ENCODE data around the gene CLBA1.

Gene CLBA1

DNA sequence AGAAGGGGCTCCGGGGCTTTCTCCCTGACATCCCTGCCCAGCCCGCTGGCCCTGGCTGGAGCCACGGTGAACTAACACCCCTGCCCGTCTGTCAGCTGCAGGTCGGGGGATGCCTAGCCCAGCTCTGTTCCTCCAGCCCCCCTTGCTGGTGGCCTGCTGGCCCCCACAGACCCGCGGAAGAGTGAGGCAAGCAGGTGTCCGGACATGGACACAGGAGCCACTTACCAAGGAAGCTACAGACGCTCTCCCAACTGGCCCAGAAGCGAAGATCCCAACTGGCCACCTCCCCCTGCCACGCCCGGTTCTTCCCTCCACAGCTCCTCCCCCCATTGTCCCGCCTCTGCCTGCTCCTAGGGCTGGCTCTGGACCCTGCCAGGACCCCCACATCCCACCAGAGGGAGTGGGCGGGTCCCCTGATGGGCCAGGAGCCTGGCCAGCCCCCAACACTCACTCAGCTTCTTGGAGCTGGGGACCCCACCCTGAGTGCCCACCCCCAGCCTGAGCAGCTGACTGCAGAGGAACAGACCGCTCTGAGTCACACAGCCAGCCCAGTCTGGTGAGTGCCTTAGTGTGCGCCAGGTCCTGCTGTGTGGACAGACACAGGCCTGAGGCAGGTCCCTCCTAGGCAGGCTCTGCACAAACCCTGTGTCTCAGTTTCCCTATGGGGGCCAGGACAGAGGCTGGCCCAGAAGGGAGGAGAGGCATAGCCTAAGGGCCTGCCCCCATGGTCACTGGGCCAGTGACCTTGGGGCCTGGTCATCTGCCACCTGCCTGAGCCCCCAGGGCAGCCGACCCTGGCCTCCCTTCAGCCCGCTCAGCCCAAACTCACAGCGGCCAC is 15.1 kb upstream of the CLBA1 start:
- no peak for DNase-seq

DNA sequence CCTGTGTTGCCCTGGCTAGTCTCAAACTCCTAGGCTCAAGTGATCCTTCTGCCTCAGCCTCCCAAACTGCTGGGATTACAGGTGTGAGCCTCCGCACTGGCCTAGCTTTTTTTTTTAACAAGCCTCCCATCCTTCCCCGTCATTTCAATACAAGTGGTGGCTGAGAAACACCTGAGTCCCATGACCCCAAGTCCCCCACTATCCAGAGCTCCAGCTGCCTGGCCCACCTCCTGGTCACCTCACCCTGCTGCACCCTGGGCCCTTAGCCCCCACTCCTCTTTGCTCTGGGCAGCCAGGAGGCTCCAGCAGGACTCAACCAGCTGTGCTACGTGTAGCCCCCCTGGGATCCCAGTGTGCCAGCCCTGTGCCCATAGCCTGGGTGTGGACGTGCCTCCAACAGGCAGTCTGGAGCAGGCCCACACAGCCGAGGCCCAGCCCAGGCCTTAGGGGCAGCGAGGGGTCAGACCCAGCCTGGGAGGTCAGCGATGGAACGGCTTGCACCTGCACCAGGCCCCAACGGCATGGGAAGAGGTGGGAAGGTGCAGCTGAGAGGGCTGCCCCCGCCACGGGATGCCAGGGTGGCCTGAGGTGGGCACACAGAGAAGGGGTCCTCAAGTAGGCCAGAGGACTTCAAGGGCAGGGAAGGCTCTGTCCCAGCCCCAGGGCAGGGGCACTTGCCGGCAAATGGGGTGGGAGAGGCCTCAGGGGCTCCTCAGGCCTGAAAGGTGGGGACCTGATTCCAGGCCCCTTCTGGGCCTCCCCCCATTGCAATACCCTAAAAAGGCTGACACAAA is 13.9 kb upstream of the CLBA1 start:
- no peak for DNase-seq

DNA sequence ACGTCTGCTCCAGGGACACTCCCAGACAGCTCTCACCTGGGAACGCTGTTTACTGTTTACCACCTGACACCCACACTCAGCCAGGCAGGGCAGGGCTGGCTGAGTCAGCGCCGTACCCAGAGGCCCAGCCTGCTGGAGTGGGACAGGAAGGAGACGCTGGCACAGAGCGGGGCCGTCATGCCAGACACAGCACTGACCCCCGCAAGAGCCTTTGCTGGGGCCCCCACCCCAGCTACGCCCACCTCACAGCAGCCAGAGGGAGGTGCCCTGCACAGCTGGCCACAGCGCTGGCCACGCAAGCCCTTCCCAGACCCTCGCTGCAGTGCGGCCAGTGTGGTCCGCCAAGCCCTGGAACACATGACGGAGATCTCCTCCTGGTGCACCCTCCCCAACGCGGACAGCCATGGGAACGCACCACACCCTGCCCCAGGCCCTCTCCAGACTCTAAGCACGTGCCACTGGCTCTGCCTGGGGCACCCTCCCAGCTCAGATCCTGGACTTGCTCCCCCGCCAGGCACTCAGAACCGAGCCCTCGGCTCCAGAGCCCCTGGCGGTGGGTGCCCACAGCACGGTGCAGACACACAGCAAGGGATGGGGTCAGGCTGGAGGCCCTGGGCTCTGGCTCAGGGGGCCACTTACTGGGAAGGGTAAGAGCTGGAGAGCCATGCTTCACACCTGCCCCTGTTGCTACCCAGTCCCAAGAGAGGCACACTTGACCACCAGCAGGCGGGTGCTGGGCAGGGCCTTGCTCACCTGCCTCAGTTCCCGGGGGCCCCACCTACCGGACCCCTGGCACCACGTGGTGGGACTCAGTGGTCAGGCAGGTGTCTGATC is 13.1 kb upstream of the CLBA1 start:
- DNase-seq: no peak

DNA sequence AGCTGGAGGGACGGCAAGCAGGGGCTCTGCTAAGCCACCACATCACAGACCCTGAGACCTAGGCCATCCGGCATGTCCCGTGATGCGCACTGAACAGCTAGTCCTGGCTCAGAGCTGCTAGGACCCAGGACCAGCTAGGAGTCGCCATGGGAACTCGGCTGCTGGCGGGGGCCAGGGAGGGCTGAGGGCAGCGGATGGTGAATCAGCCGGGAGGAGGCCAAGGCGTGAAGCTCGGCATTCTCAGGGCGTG is 12.5 kb upstream of the CLBA1 start:
- no peak for DNase-seq

DNA sequence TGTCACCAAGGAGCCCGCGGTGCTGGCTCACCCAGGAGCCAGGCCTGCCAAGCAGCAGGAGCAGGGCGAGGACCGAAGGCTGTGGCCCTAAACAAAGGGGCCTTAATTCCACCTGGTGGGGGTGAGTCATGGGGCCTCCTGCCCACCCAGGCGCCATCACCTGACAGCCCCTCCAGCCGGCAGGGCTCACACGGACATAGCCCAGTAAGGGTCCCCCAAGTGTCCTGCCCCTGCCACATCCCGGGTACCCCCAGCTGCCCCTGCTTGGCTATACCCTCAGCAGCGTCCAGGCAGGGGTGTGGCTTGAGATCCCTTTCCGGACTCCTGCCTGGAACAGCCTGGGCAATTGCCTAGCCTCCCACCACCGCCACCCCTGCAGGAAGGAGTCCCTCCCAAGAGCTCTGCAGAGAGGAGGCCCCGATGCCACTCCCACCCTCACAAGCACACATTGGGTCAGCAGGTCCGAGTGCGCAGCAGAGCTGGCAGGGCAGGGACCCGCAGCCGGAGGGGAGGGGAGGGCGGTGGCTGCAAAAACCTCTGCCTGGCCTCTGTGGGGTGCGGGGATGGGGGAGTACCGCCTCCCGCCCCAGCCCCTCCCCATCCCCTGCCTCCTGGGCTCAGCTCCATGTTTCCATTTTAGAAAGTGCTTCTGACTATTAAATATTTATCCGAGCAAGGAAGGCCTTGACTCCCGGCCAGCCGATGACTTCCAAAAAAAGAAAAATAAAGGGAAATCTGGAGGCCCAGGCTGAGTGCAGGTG is 12.0 kb upstream of the CLBA1 start:
- no peak for DNase-seq

DNA sequence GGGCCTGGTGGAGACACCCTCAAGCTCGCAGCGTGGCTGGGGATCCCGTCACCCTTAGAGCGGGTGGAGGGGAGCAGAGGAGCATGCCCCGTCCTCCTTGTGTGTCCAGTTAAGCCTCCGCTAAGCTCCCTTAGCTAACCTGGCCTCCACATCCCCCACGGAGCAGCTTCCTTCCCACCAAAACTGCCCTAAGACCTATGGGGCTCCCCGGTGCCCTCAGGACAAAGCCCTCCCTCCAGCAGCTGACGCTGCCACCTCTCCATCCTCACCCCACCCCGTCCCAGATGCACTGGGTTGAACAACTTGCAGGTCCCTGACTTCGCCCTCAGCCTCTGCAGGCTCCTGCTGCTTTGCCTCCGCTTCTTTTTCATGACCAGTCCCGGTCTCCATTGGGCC is 11.4 kb upstream of the CLBA1 start:
- no peak for DNase-seq

DNA sequence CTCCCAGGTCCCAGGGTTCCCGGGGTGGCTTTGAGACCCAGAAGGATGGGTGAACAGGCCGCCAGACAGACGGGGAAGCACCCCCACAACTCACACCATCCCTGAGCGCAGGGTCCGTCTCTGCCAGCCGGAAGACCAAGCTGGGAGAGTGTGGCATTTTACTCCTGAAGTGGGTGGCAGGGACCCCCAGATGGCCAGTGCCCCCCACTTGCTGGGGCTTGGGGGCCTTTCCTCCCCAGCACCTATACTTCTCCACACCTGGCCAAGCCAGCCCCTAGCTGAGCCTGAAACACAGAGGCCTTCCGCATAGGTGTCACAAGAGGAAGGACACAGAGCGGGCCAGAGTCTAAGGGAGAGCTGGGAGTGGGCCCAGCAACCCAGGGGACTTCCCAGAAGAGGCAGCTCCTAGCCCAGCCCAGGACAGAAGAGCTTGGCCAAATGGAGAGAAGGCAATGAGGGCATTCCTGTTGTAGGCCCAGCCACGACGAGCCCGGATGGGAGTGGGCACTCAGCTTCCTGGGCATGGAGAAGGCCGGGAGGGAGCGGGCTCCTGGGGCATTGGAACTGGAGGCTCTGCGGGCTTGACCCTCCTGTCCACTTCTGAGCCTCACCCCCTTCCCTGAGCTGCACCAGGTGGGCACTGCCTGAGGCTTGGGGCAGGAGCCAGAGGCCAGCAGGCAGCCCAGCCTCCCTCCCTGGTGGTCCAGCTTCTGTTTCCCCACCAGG is 10.8 kb upstream of the CLBA1 start:
- no peak for DNase-seq

DNA sequence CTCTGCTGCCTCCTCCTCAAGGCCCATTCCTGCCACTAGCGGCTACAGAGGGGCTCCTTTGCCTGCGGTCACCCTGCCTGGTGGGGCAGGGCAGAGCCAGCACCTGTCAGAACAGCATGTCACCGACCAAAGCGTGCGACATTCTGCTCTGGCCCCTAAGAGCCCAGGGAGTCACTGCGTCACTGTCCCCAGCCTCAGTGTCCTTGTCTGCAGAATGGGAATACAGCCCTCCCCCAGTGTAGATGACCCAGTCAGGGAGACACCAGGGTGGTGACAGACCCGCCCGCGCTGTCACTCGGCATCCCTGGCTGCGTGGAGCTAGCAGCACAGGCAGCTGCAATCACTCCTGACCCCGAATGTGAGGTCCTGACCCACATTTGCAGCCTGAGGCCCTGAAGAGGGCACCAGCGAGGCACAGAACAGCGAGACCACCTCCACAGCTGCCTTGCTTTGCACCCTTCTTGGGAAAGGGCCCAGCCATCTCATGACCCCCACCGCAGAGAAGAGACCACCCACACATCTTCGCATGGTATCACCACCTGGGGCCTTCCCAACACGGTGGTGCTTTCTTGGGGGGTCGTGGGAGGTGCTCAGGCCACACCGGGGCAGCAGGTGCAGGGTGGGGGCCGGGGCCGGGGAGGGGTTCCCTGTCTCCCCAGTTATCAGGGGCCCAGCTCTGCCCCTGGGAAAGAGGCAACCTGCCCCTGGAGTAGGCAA is 9.9 kb upstream of the CLBA1 start:
- DNase-seq: peak; percentile 22

DNA sequence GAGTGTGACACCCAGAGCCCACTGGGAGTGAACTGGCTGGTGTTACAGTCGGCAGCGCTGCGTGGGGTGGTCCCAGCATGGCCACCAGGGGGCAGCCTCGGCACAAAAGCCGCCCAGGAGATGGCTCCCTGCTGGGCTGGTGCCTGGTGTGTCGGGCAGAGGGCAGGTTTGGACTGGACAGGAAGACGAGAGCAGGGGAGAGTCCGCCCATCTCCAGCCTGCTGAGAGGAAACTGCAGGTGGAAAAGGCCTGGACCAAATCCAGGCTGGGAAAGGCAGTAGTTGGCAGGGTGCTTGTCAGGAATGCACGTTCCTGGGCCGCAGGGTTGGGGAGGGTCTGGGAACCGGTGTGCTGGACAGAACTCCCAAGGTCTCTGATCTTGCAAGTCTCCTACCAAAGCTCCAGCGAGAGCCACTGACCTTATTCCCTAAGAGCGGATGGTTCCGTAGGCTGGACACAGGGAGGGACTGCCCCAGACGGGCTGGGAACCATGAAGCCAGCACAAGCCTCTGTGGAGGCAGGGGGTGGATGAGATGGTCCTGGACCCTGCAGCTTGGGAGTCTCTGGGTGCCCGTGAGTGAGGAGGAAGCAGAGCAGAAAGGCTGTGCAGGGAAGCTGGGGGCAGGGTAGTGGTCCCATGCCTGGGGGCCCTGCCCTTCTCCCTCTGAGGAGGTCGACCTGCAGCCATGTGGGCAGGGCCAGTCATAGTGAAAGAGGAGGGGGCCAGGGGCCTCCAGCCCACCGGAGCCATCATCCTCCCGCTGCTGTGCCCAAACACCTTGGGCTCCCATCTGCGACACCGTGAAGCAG is 9.2 kb upstream of the CLBA1 start:
- peak; percentile 88 for DNase-seq

DNA sequence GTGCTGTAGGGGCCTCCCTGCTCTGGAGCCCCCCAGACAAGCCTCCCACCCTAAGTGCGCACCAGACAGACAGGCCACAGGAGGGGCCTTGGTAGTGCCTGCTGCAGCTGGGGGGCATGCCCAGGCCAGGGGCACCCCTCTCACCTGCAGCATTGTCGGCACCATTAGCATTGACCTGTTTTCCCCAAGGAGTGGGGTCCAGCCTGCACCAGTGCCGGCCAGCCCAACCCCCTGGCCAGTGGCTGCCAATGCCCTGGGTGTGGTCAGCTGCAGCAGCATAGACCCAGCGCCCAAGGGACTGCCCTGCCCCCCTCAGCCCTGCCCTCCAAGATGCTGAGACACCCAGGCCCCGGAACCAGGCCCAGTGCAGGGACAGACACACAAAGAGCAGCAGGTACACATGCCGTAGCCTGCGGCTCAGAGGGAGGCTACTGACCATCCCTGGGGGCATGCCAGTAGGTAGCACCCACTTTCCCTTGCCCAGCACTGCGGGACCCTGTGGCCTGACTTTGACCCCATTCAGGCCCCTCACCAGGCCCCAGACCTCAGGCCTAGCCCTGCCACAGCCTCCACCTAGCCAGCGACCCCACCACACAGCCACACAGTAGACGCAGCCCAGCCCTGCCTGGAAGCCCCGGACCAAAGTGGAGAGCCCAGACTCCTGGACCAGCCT is 8.4 kb upstream of the CLBA1 start:
- no peak for DNase-seq

DNA sequence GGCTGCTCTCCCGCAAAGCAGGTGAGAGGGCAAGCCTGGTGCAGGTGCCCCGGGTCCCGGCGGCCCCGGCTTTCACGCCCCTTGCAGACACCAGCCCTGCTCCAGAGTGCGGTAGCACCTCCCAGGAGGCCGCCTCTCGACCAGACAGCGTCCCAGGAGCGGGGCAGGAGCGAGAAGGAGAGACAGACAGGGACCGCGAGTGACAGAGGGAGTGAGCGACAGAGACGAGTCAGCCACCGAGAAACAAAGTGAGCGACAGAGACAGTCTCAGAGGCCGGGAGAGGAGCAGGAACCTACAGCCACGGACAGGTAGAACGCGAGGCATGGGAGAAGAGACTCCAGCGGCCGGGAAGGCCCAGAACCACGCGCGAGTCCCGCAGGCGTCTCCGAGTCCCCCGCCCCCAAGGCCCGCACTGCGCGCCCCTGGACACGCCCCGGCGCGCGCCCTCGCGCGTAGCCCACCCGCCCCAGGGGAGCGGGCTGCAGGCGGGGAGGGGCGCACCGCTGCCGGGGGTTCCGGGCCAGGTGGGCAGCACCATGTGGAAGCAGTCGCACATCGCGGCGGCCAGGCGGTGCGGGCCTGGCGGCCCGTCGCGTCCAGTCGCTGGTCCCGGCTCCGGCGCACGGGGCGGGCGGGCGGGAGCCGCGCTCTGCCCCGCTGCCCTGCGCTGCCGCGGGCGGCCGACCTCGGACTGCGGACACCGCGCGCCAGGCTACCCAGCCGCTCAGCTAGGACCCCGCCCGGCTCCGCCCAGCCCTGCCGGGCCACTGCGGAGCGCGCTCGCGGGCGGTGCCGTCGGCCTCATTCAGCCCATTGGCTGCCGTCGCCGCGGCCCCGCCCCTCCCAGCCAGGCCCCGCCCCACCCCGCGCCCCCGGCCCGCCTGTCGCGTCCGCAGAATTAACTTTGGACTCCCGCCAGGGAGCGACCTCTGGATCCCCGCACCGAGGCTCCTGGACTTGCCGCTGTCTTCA is 7.6 kb upstream of the CLBA1 start, which contains the start of gene AHNAK2:
Gene AHNAK2 (minus strand): TSS at position 694 of the 973 bp plus-strand sequence. CDS start 137 bp downstream, at position 557.
- DNase-seq: peak; percentile 54

DNA sequence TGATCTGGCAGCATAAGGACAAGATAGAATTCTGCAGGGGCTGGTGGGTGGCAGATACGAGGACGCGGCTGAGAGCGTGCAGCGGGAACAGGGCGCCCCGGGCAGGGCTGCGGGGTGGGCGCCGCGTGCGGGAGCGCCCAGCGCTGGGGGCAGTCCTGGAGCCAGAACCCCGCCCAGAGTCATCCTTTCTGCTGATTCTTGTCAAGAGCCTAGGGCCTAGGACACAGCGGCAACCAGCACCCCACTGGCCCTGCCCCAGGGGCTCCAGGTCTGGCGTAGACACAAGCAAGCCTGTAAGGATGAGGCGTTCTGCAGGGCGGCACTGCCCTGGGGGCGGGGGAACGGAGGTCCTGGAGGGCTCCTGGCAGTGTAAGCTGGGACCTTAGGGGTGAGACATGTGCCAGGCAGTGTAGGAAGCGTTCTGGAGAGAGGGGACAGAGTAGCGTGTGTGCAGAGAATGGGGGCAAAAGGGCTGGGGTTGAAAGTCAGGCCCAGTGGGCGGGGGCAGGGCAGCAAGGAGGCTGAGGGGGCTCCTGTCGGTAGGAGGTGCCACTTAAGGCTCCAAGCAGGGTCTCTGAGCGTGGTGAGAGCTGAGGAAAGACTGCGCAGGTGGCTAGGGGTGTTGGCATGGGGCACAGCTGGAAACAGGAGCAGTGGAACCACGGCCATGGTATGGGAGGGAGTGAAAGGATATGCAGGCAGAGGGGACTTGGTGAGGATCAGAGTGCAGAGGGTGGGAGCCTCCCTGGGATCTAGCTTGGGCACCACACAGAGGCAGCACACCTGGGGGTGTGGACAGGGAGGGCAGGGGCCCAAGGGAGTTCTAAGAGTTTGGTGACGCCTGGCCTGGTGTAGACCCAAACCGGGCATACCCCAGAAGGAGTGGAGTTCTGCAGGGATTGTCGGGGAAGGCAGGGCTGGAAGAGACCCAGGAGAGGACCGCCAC is 6.6 kb upstream of the CLBA1 start:
- DNase-seq: no peak

DNA sequence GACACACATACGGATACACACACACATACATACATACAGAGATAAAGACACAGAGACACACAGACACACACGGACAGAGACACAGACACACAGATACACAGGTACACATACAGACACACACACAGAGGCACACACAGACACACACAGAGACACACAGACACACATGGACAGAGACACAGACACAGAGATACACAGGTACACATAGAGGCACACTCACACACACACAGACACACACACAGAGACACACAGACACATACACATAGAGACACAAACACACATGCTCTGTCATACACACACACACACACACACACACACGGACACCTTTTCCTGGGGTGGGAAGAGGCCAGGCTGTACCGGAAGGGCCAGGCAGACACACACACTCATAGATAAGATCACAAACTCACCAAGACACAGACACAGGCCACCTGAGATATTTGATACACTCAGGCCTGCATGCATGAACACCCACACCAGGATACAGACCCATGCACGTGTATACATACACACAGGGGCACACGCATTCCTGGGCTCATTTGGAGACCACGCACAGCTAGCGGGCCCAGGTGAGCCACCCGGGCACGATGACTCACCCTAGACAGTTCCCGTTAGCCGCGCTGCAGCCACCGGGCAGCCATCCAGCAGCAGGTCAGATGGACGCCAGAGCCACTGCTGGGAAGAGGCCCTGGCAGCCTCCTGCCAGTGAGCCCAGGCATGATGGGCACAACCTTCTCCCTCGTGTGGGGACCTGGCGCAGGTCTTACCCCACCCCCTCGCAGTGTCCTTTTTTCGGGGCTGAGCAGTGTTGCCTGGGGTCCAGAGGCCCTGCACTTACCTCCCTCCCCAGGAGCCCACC is 5.6 kb upstream of the CLBA1 start:
- no peak for DNase-seq

DNA sequence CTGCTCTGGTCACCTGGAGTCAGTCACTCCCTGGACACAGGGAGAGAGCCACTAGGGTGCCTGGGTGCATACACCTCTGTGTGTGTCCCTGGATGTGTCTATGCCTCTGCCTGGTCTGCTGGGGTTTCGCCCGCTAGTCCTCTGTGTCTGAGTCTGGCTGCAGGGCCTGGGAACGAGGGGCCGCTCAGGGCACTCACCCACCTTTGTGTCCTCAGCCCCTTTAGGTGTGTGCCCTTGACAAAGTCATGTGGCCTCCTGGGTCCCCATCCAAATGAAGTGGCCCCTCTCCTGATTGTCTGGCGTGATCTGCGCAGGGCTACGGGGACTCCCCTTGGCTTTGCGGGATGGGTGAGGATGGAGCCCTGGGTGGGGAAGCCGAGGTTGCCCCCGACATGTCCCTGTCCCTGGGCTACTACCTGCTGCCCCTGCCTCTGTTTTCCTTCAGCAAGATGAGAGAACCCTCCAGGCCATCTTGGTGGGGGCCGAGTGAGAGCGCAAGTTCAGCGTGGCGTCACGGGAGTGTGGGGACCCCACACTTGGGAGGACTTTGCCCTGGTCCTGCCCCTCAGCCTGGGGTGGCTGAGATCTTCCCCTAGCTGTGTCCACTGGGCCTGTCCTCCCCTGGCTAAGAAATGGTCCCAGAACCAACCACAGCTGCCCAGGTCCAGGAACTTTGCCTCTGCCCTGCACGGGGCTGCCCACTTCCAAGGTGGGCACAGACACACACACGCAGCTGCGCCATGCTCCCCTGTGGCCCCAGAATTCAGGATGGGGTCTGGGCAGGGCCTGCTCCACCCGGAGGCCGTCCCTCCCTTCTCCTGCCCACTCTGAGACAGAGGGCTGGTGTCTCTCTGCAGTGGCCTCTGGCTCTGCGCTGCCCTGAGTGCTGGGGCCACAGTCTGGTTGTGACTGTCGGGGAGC is 4.7 kb upstream of the CLBA1 start:
- no peak for DNase-seq
